ENCODE data around the gene HAPLN3.

HAPLN3 gene

GRCh38 chr15:88844749-88845386 is 50.5 kb downstream of the HAPLN3 start:
- Histone ChIP-seq H3K27ac (ENCODE audit: extremely low read depth, low read depth, low read length) (no peak overlapping the region), H3K4me3 (ENCODE audit: low read depth, low read length) (no peak overlapping the region), H3K9me3 (ENCODE audit: control insufficient read depth, insufficient read depth, low read depth, low read length) (no peaks in the 10 kb centered on the region), H3K36me3 (ENCODE audit: control insufficient read depth in 2 of 2, insufficient read depth in 1 of 2, low read length in 2 of 2) (no peaks in the 10 kb centered on the region), H3K4me1 (ENCODE audit: control insufficient read depth, insufficient read depth, low read length) (no peaks in the 10 kb centered on the region)
- POLR2A ChIA-PET: no interaction called here
- TF ChIP-seq ZBTB49 (tag by site-specific recombination; IDR thresholded peaks at IDR 0.05; ENCODE audit: low read depth): no peak
- TF ChIP-seq ZBTB10 (tag by site-specific recombination; IDR thresholded peaks at IDR 0.05): no peak
- no peak for TF ChIP-seq OVOL3 (tag by site-specific recombination; IDR thresholded peaks at IDR 0.05)
- TF ChIP-seq TRIM28 (IDR thresholded peaks at IDR 0.05; ENCODE audit: borderline replicate concordance, low read length): no peak
- TF ChIP-seq ZNF391 (tag by site-specific recombination; IDR thresholded peaks at IDR 0.05; ENCODE audit: borderline replicate concordance, low read depth): no peak
- no peak for TF ChIP-seq ZNF174 (tag by site-specific recombination; IDR thresholded peaks at IDR 0.05)
- TF ChIP-seq, protein P1, sequence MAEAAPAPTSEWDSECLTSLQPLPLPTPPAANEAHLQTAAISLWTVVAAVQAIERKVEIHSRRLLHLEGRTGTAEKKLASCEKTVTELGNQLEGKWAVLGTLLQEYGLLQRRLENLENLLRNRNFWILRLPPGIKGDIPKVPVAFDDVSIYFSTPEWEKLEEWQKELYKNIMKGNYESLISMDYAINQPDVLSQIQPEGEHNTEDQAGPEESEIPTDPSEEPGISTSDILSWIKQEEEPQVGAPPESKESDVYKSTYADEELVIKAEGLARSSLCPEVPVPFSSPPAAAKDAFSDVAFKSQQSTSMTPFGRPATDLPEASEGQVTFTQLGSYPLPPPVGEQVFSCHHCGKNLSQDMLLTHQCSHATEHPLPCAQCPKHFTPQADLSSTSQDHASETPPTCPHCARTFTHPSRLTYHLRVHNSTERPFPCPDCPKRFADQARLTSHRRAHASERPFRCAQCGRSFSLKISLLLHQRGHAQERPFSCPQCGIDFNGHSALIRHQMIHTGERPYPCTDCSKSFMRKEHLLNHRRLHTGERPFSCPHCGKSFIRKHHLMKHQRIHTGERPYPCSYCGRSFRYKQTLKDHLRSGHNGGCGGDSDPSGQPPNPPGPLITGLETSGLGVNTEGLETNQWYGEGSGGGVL (tag by site-specific recombination; IDR thresholded peaks at IDR 0.05): no peak
- no peak for TF ChIP-seq HIC1 (tag by site-specific recombination; IDR thresholded peaks at IDR 0.05)
- no peak for TF ChIP-seq KLF10 (tag by site-specific recombination; IDR thresholded peaks at IDR 0.05)
- TF ChIP-seq, protein P2, sequence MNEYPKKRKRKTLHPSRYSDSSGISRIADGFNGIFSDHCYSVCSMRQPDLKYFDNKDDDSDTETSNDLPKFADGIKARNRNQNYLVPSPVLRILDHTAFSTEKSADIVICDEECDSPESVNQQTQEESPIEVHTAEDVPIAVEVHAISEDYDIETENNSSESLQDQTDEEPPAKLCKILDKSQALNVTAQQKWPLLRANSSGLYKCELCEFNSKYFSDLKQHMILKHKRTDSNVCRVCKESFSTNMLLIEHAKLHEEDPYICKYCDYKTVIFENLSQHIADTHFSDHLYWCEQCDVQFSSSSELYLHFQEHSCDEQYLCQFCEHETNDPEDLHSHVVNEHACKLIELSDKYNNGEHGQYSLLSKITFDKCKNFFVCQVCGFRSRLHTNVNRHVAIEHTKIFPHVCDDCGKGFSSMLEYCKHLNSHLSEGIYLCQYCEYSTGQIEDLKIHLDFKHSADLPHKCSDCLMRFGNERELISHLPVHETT (tag by site-specific recombination; IDR thresholded peaks at IDR 0.05): no peak
- CTCF ChIA-PET: interaction anchor here (1.1 to 3.0 kb wide), 3 partner anchors 11 to 285 kb away, joined by 4 to 9 read pairs (median 4); no protein-coding TSS in a partner anchor

GRCh38 chr15:88843334-88843733 is 52.0 kb downstream of the HAPLN3 start:
- ChIA-PET POLR2A (no interaction called here), CTCF (interaction anchor here (1.5 kb wide), 1 partner anchor 186 kb away, joined by 4 read pairs; no protein-coding TSS in a partner anchor)

More at GRCh38 chr15:88843334-88843733, 52.0 kb downstream of the HAPLN3 start:
- H3K9me3 ChIP-seq (ENCODE audit: control insufficient read depth, insufficient read depth, low read depth, low read length): no peaks in the 10 kb centered on the region
- H3K4me1 ChIP-seq (ENCODE audit: control insufficient read depth, insufficient read depth, low read length): no peaks in the 10 kb centered on the region
- no peak overlapping the region for H3K4me3 ChIP-seq (ENCODE audit: low read depth, low read length)
- H3K27ac ChIP-seq (ENCODE audit: extremely low read depth, low read depth, low read length): no peak overlapping the region
- TF ChIP-seq ZBTB8A (tag by site-specific recombination; IDR thresholded peaks at IDR 0.05): no peak
- TF ChIP-seq ZNF146 (tag by site-specific recombination; IDR thresholded peaks at IDR 0.05): no peak
- no peak for TF ChIP-seq ZNF629 (tag by site-specific recombination; IDR thresholded peaks at IDR 0.05)
- TF ChIP-seq, protein P3, sequence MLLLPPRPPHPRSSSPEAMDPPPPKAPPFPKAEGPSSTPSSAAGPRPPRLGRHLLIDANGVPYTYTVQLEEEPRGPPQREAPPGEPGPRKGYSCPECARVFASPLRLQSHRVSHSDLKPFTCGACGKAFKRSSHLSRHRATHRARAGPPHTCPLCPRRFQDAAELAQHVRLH (tag by site-specific recombination; IDR thresholded peaks at IDR 0.05): no peak
- TF ChIP-seq BCL11A (tag by site-specific recombination; IDR thresholded peaks at IDR 0.05; ENCODE audit: low read depth): no peak
- no peak for TF ChIP-seq ZNF707 (tag by site-specific recombination; IDR thresholded peaks at IDR 0.05)
- no peaks in the 10 kb centered on the region for H3K36me3 ChIP-seq (ENCODE audit: control insufficient read depth in 2 of 2, insufficient read depth in 1 of 2, low read length in 2 of 2)
